Neutrophil (primary cell): ENCODE data around the gene CA12.

ENCODE experiments used
- H3K27ac ChIP-seq: fragments of 200-600 bp; sonication (generic); 2 replicates; pipeline ENCODE4 v1.5.1; 2016; ENCODE audit warnings: mild to moderate bottlenecking, moderate library complexity
- H3K27me3 ChIP-seq: fragments of 200-600 bp; sonication (generic); 2 replicates; pipeline ENCODE4 v1.6.0; 2016; ENCODE audit warnings: mild to moderate bottlenecking
- H3K36me3 ChIP-seq: fragments of 200-600 bp; sonication (generic); 2 replicates; pipeline ENCODE4 v1.5.1; 2017
- H3K4me1 ChIP-seq, 2 experiments: fragments of 200-600 bp in 1 of 2; sonication (generic) in 1 of 2; 1 replicate in 1 of 2; 2 replicates in 1 of 2; pipeline versions ENCODE4 v1.5.1 to v1.6.1; 2013 to 2016; ENCODE audit warnings: low read depth in 1 of 2, low read length in 1 of 2, mild to moderate bottlenecking in 1 of 2, moderate library complexity in 1 of 2; ENCODE audit not compliant: control insufficient read depth in 1 of 2, insufficient read depth in 1 of 2
- H3K4me3 ChIP-seq, 2 experiments: fragments of 200-600 bp in 1 of 2; sonication (generic) in 1 of 2; 1 replicate in 1 of 2; 2 replicates in 1 of 2; pipeline ENCODE4 v1.5.1; 2013 to 2016; ENCODE audit warnings: low read depth in 1 of 2, low read length in 1 of 2, mild to moderate bottlenecking in 1 of 2, moderate library complexity in 1 of 2
- H3K9me3 ChIP-seq: fragments of 200-600 bp; sonication (generic); 2 replicates; pipeline ENCODE4 v1.5.1; 2016
- CTCF ChIP-seq: fragments of 200-600 bp; sonication (generic); IDR thresholded peaks from 2 replicates; pipeline ENCODE4 v1.5.1; 2016; ENCODE audit warnings: antibody characterized with exemption

Gene CA12

GRCh38 chr15:63369296-63369695 is 12.3 kb downstream of the CA12 start:
- Histone ChIP-seq H3K36me3 (no peaks in the 10 kb centered on the region), H3K27ac (no peak overlapping the region), H3K4me1 (peaks cover 20 to 25% of the 10 kb centered on the region in 2 experiments), H3K9me3 (no peaks in the 10 kb centered on the region), H3K27me3 (no peaks in the 10 kb centered on the region), H3K4me3 (no peak overlapping the region)
- TF ChIP-seq CTCF: no peak

- TF ChIP-seq CTCF: no peak
- peaks cover 12 to 17% of the 10 kb centered on the region in 2 experiments for H3K4me1 ChIP-seq
- H3K27me3 ChIP-seq: no peaks in the 10 kb centered on the region
- no peak overlapping the region for H3K27ac ChIP-seq
- no peaks in the 10 kb centered on the region for H3K36me3 ChIP-seq
- no peak overlapping the region for H3K4me3 ChIP-seq
- no peaks in the 10 kb centered on the region for H3K9me3 ChIP-seq
Measured at GRCh38 chr15:63368503-63368902, 13.1 kb downstream of the CA12 start.

GRCh38 chr15:63367900-63368299 is 13.7 kb downstream of the CA12 start:
- peaks cover 8 to 11% of the 10 kb centered on the region in 2 experiments for H3K4me1 ChIP-seq
- H3K36me3 ChIP-seq: no peaks in the 10 kb centered on the region
- TF ChIP-seq CTCF: no peak
- no peak overlapping the region for H3K27ac ChIP-seq
- no peaks in the 10 kb centered on the region for H3K27me3 ChIP-seq
- no peaks in the 10 kb centered on the region for H3K9me3 ChIP-seq
- no peak overlapping the region for H3K4me3 ChIP-seq

GRCh38 chr15:63367390-63367789 is 14.3 kb downstream of the CA12 start:
- no peak for TF ChIP-seq CTCF
- Histone ChIP-seq H3K27me3 (no peaks in the 10 kb centered on the region), H3K4me3 (no peak overlapping the region), H3K4me1 (peaks cover 3 to 6% of the 10 kb centered on the region in 2 experiments), H3K27ac (no peak overlapping the region), H3K9me3 (no peaks in the 10 kb centered on the region), H3K36me3 (no peaks in the 10 kb centered on the region)

GRCh38 chr15:63366451-63366850 is 15.2 kb downstream of the CA12 start:
- no peaks in the 10 kb centered on the region for H3K9me3 ChIP-seq
- no peak overlapping the region for H3K27ac ChIP-seq
- no peaks in the 10 kb centered on the region for H3K27me3 ChIP-seq
- no peaks in the 10 kb centered on the region for H3K4me1 ChIP-seq
- no peak overlapping the region for H3K4me3 ChIP-seq
- TF ChIP-seq CTCF: no peak
- H3K36me3 ChIP-seq: no peaks in the 10 kb centered on the region

GRCh38 chr15:63365273-63365680 is 16.4 kb downstream of the CA12 start:
- Histone ChIP-seq H3K4me3 (no peak overlapping the region), H3K36me3 (no peaks in the 10 kb centered on the region), H3K4me1 (no peaks in the 10 kb centered on the region), H3K27me3 (no peaks in the 10 kb centered on the region), H3K27ac (no peak overlapping the region), H3K9me3 (no peaks in the 10 kb centered on the region)
- TF ChIP-seq CTCF: no peak
